H7 (cell line): Measurements from ENCODE around the gene FMN1. TPM values are rescaled to one million over a fixed set of nuclear protein-coding genes. Genes with fewer than 3 reads are reported as not detected.
A peak's percentile ranks its signal among the peaks of the same experiment; 100 is the strongest.

Experiments
- DNase-seq: peaks from one replicate; pipeline ENCODE4 v3.0.0; 2012
- H3K27me3 ChIP-seq: 2 replicates; pipeline ENCODE4 v1.6.0; 2011; ENCODE audit warnings: mild to moderate bottlenecking, low read length; ENCODE audit not compliant: control insufficient read depth, insufficient read depth
- H3K36me3 ChIP-seq: replicated peaks from 2 replicates; pipeline ENCODE4 v1.5.1; 2011; ENCODE audit warnings: low read length; ENCODE audit not compliant: control insufficient read depth, insufficient read depth
- H3K4me3 ChIP-seq: 2 replicates; pipeline ENCODE4 v1.5.1; 2011; ENCODE audit warnings: low read depth, mild to moderate bottlenecking, control low read depth, low read length, moderate library complexity; ENCODE audit not compliant: insufficient read depth
- total RNA-seq: library from RNA; depleted of rRNA; stranded (reverse); fragments of >200 nt; shearing (Covaris generic); gene quantifications from 2 replicates; pipeline ENCODE4 v1.2.3, GENCODE V29; 2014

FMN1 gene
- total RNA-seq, 1 experiment from 2014 or later: 1.7 TPM

GRCh38 chr15:32830241-32830640, 364.3 kb downstream of the FMN1 start:
- H3K36me3 ChIP-seq: no peaks in the 10 kb centered on the region
- no peak overlapping the region for H3K4me3 ChIP-seq
- no peak for DNase-seq
- no peaks in the 10 kb centered on the region for H3K27me3 ChIP-seq

GRCh38 chr15:32829436-32829835, 365.1 kb downstream of the FMN1 start:
- Histone ChIP-seq H3K27me3 (no peaks in the 10 kb centered on the region), H3K4me3 (no peak overlapping the region), H3K36me3 (no peaks in the 10 kb centered on the region)
- no peak for DNase-seq

- Histone ChIP-seq H3K36me3 (no peaks in the 10 kb centered on the region), H3K27me3 (no peaks in the 10 kb centered on the region), H3K4me3 (no peak overlapping the region)
- no peak for DNase-seq
These were observed 365.9 kb downstream of the FMN1 start for GRCh38 chr15:32828507-32829186.

- H3K4me3 ChIP-seq: no peak overlapping the region
- no peaks in the 10 kb centered on the region for H3K36me3 ChIP-seq
- no peak for DNase-seq
- H3K27me3 ChIP-seq: no peaks in the 10 kb centered on the region
These were observed 367.8 kb downstream of the FMN1 start for GRCh38 chr15:32826685-32827084.

- Histone ChIP-seq H3K27me3 (no peaks in the 10 kb centered on the region), H3K36me3 (no peaks in the 10 kb centered on the region), H3K4me3 (no peak overlapping the region)
- no peak for DNase-seq
These were observed 369.3 kb downstream of the FMN1 start for GRCh38 chr15:32825219-32825618.

GRCh38 chr15:32824777-32825176, 369.7 kb downstream of the FMN1 start:
- H3K36me3 ChIP-seq: no peaks in the 10 kb centered on the region
- no peak for DNase-seq
- no peak overlapping the region for H3K4me3 ChIP-seq
- no peaks in the 10 kb centered on the region for H3K27me3 ChIP-seq

GRCh38 chr15:32823750-32824149, 370.8 kb downstream of the FMN1 start:
- Histone ChIP-seq H3K4me3 (no peak overlapping the region), H3K27me3 (no peaks in the 10 kb centered on the region), H3K36me3 (no peaks in the 10 kb centered on the region)
- DNase-seq: no peak

GRCh38 chr15:32822739-32823138, 371.8 kb downstream of the FMN1 start:
- no peaks in the 10 kb centered on the region for H3K36me3 ChIP-seq
- DNase-seq: no peak
- H3K4me3 ChIP-seq: no peak overlapping the region
- H3K27me3 ChIP-seq: no peaks in the 10 kb centered on the region

- DNase-seq: no peak
- H3K4me3 ChIP-seq: no peak overlapping the region
- H3K27me3 ChIP-seq: no peaks in the 10 kb centered on the region
- no peaks in the 10 kb centered on the region for H3K36me3 ChIP-seq
These were observed 375.1 kb downstream of the FMN1 start for GRCh38 chr15:32819448-32819847.

GRCh38 chr15:32818758-32819447, 375.6 kb downstream of the FMN1 start:
- Histone ChIP-seq H3K4me3 (no peak overlapping the region), H3K36me3 (no peaks in the 10 kb centered on the region), H3K27me3 (no peaks in the 10 kb centered on the region)
- peak; percentile 13 for DNase-seq

- Histone ChIP-seq H3K27me3 (no peaks in the 10 kb centered on the region), H3K4me3 (no peak overlapping the region), H3K36me3 (no peaks in the 10 kb centered on the region)
- DNase-seq: no peak
These were observed 376.9 kb downstream of the FMN1 start for GRCh38 chr15:32817577-32817976.

GRCh38 chr15:32807331-32807730, 387.2 kb downstream of the FMN1 start:
- no peak for DNase-seq
- H3K27me3 ChIP-seq: no peaks in the 10 kb centered on the region
- H3K36me3 ChIP-seq: no peaks in the 10 kb centered on the region
- no peak overlapping the region for H3K4me3 ChIP-seq

GRCh38 chr15:32803631-32804030, 390.9 kb downstream of the FMN1 start:
- H3K4me3 ChIP-seq: no peak overlapping the region
- DNase-seq: no peak
- no peaks in the 10 kb centered on the region for H3K36me3 ChIP-seq
- no peaks in the 10 kb centered on the region for H3K27me3 ChIP-seq

- no peak for DNase-seq
- H3K27me3 ChIP-seq: no peaks in the 10 kb centered on the region
- no peaks in the 10 kb centered on the region for H3K36me3 ChIP-seq
- no peak overlapping the region for H3K4me3 ChIP-seq
These were observed 392.1 kb downstream of the FMN1 start for GRCh38 chr15:32802286-32802936.

- Histone ChIP-seq H3K4me3 (no peak overlapping the region), H3K36me3 (no peaks in the 10 kb centered on the region), H3K27me3 (no peaks in the 10 kb centered on the region)
- DNase-seq: no peak
These were observed 394.5 kb downstream of the FMN1 start for GRCh38 chr15:32799936-32800535.
